Endothelial cell of umbilical vein (primary cell): ENCODE results near the gene CROCC. TPM values are rescaled to one million over a fixed set of nuclear protein-coding genes. Genes with fewer than 3 reads are reported as not detected.

Source experiments
- BruUV-seq: library from RNA; stranded (reverse); fragments of 400-500 nt; replicated peaks from 2 replicates; lab custom pipeline; 2021; lab: Mats Ljungman, UMichigan
- CTCF ChIA-PET: fragments of 300-600, 350-600 bp; sonication (Branson Sonifier 250); formaldehyde crosslinking; loops from one replicate; lab custom pipeline; 2021; ENCODE audit warnings: antibody characterized with exemption, inconsistent platforms; lab: Charles Lee
- POLR2A ChIA-PET: fragments of 300-600, 350-600 bp; sonication (Branson Sonifier 250); formaldehyde crosslinking; loops from one replicate; lab custom pipeline; 2021; ENCODE audit warnings: antibody characterized with exemption, inconsistent platforms; lab: Charles Lee
- DNase-seq: peaks from one replicate; pipeline ENCODE4 v3.0.0-alpha.2; 2011; ENCODE audit warnings: low read depth, low spot score
- FAIRE-seq: peaks from 2 replicates; lab custom pipeline; 2011; peaks lifted over from hg19 to GRCh38; lab: Jason Lieb, UNC
- H2AFZ ChIP-seq: 2 replicates; pipeline ENCODE4 v1.6.0; 2012; ENCODE audit warnings: low read depth, low read length, control low read depth, inconsistent platforms
- H3K27ac ChIP-seq: 2 replicates; pipeline ENCODE4 v1.5.1; 2011; ENCODE audit warnings: low read depth, mild to moderate bottlenecking, control low read depth, low read length, moderate library complexity; ENCODE audit not compliant: insufficient read depth
- H3K27me3 ChIP-seq, 2 experiments: 2 replicates each; pipeline versions ENCODE4 v1.6.0 to v1.6.1; 2011; ENCODE audit warnings: low read length in 2 of 2, mixed read lengths in 1 of 2; ENCODE audit not compliant: control insufficient read depth in 2 of 2, insufficient read depth in 2 of 2
- H3K36me3 ChIP-seq, 2 experiments: 2 replicates in 1 of 2; 3 replicates in 1 of 2; pipeline ENCODE4 v1.5.1; 2011; ENCODE audit warnings: low read length in 2 of 2, mild to moderate bottlenecking in 1 of 2, moderate library complexity in 1 of 2; ENCODE audit not compliant: control insufficient read depth in 2 of 2, insufficient read depth in 2 of 2; ENCODE audit errors: extremely low read depth in 1 of 2
- H3K4me1 ChIP-seq: 3 replicates; pipeline ENCODE4 v1.5.1; 2011; ENCODE audit warnings: mild to moderate bottlenecking, low read length; ENCODE audit not compliant: control insufficient read depth, insufficient read depth; ENCODE audit errors: extremely low read depth
- H3K4me2 ChIP-seq: 2 replicates; pipeline ENCODE4 v1.6.1; 2011; ENCODE audit warnings: low read length, control low read depth, mixed read lengths; ENCODE audit not compliant: insufficient read depth
- H3K4me3 ChIP-seq, 3 experiments: fragments of 200-600 bp in 1 of 3; sonication (generic), shearing (Covaris generic) in 1 of 3; replicated peaks in 1 of 3; 2 replicates each; pipeline ENCODE4 v1.5.1; 2011 to 2016; ENCODE audit warnings: control low read depth in 3 of 3, low read length in 3 of 3, mild to moderate bottlenecking in 2 of 3, inconsistent platforms in 1 of 3, low read depth in 1 of 3, moderate library complexity in 1 of 3; ENCODE audit not compliant: insufficient read depth in 1 of 3
- H3K79me2 ChIP-seq: 2 replicates; pipeline ENCODE4 v1.6.0; 2012; ENCODE audit warnings: low read length, inconsistent platforms; ENCODE audit not compliant: control insufficient read depth, insufficient read depth
- H3K9ac ChIP-seq: replicated peaks from 2 replicates; pipeline ENCODE3; 2011; ENCODE audit warnings: low read length, control low read depth; ENCODE audit not compliant: insufficient read depth; ENCODE audit errors: extremely low read depth
- H3K9me1 ChIP-seq: replicated peaks from 3 replicates; pipeline ENCODE4 v1.6.0; 2011; ENCODE audit warnings: mild to moderate bottlenecking, low read length; ENCODE audit not compliant: control insufficient read depth, insufficient read depth; ENCODE audit errors: extremely low read depth
- H3K9me3 ChIP-seq: replicated peaks from 2 replicates; pipeline ENCODE4 v1.5.1; 2012; ENCODE audit warnings: low read length, inconsistent platforms; ENCODE audit not compliant: control insufficient read depth, insufficient read depth
- H4K20me1 ChIP-seq: replicated peaks from 2 replicates; pipeline ENCODE3; 2011; ENCODE audit warnings: mild to moderate bottlenecking, low read length; ENCODE audit not compliant: control insufficient read depth, insufficient read depth; ENCODE audit errors: extremely low read depth
- CTCF ChIP-seq, 2 donors: IDR thresholded peaks; 1 replicate in 1 of 2; 2 replicates in 1 of 2; pipeline ENCODE4 v1.5.1; 2011; ENCODE audit warnings: low read length in 2 of 2, mild to moderate bottlenecking in 2 of 2, moderate library complexity in 2 of 2, control low read depth in 1 of 2, inconsistent platforms in 1 of 2, low read depth in 1 of 2; ENCODE audit not compliant: insufficient read depth in 1 of 2; ENCODE audit errors: extremely low read depth in 1 of 2
- EZH2 ChIP-seq: IDR thresholded peaks from 2 replicates; pipeline ENCODE4 v1.6.1; 2012; ENCODE audit warnings: borderline replicate concordance, low read depth, mild to moderate bottlenecking, moderate library complexity, low read length, inconsistent platforms; ENCODE audit not compliant: severe bottlenecking
- FOS ChIP-seq: IDR thresholded peaks from 2 replicates; pipeline ENCODE4 v1.6.1; 2011; ENCODE audit warnings: mild to moderate bottlenecking, low read length, moderate library complexity, borderline replicate concordance; ENCODE audit not compliant: insufficient read depth
- GATA2 ChIP-seq: IDR thresholded peaks from 2 replicates; pipeline ENCODE4 v1.7.0; 2011; ENCODE audit warnings: low read depth, mild to moderate bottlenecking, moderate library complexity, mixed read lengths, low read length; ENCODE audit not compliant: insufficient read length, insufficient read depth
- JUN ChIP-seq: IDR thresholded peaks from 2 replicates; pipeline ENCODE4 v1.6.1; 2011; ENCODE audit warnings: borderline replicate concordance, low read depth; ENCODE audit not compliant: insufficient read length, insufficient read depth
- MAX ChIP-seq: IDR thresholded peaks from 2 replicates; pipeline ENCODE4 v1.6.1; 2011; ENCODE audit not compliant: insufficient read depth, insufficient read length
- MYC ChIP-seq: IDR thresholded peaks from one replicate; pipeline ENCODE4 v1.6.1; 2011; ENCODE audit warnings: mild to moderate bottlenecking, low read depth, low read length
- POLR2A ChIP-seq: IDR thresholded peaks from 2 replicates; pipeline ENCODE4 v1.6.1; 2012; ENCODE audit warnings: low read depth, mild to moderate bottlenecking, control low read depth, low read length
- POLR2AphosphoS5 ChIP-seq: IDR thresholded peaks from 2 replicates; pipeline ENCODE4 v1.6.1; 2012; ENCODE audit warnings: low read depth, mild to moderate bottlenecking, control low read depth, low read length, moderate library complexity; ENCODE audit not compliant: insufficient read depth
- dilution Hi-C: fragments of 300-500 bp; cut with MboI; formaldehyde crosslinking; loops from one replicate; pipeline ENCODE4 v1.15.0; 2019; ENCODE audit warnings: low sequenced_read_pairs; ENCODE audit not compliant: extremely low pct_ligation_motif_present
- intact Hi-C: fragments of 100-400 bp; cut with micrococcal nuclease; formaldehyde crosslinking; loops from one replicate; pipeline ENCODE4 v1.10.0; 2022
- polyA plus RNA-seq, 4 experiments: library from polyadenylated mRNA; depleted of rRNA in 3 of 4; stranded (reverse) in 3 of 4; unstranded in 1 of 4; fragments of >200 nt; gene quantifications; 2 replicates each; pipeline versions ENCODE4 v1.2.1 to v1.2.3, GENCODE V29; 2011 to 2012; ENCODE audit warnings: missing spikeins in 1 of 4
- total RNA-seq: library from RNA; stranded (reverse); gene quantifications from 2 replicates; pipeline ENCODE4 v1.2.3, GENCODE V29; 2021

CROCC gene
- total and polyA plus RNA-seq, 2 donors (not counting 3 experiments of a cell fraction or from before 2014, with no cell fraction given) = 18.3 to 35.5 TPM

GRCh38 chr1:16975838-16976237, 54.1 kb downstream of the CROCC start:
- ChIA-PET CTCF (interaction anchor here (1.4 kb wide), 1 partner anchor 15 kb away, joined by 5 read pairs; no protein-coding TSS in a partner anchor), POLR2A (interaction anchor here (1.2 to 1.3 kb wide), 2 partner anchors 9 kb away, joined by 3 to 4 read pairs; no protein-coding TSS in a partner anchor)
- peaks cover 0 to 25% of the 10 kb centered on the region in 2 experiments for H3K36me3 ChIP-seq
- no peaks in the 10 kb centered on the region for H3K27me3 ChIP-seq
- intact Hi-C loops (no loop called here), dilution Hi-C loops (no loop called here)
- H3K9me3 ChIP-seq = no peaks in the 10 kb centered on the region
- H3K4me2 ChIP-seq = no peak overlapping the region
- no peaks in the 10 kb centered on the region for H3K9me1 ChIP-seq
- FAIRE-seq (no peak), DNase-seq (no peak)
- H3K4me3 ChIP-seq = no peak overlapping the region
- H3K9ac ChIP-seq = no peak overlapping the region
- no TSS peak for BruUV-seq
- H3K79me2 ChIP-seq = no peaks in the 10 kb centered on the region
- no peaks in the 10 kb centered on the region for H4K20me1 ChIP-seq
- no peak overlapping the region for H3K27ac ChIP-seq
- no peak overlapping the region for H2AFZ ChIP-seq
- peaks cover 10% of the 10 kb centered on the region for H3K4me1 ChIP-seq
- TF ChIP-seq FOS (no peak), GATA2 (no peak), EZH2 (no peak), MYC (no peak), POLR2A (no peak), JUN (no peak), POLR2AphosphoS5 (no peak), MAX (no peak), CTCF (IDR thresholded peaks at IDR 0.05; ENCODE audit: extremely low read depth in 1 of 2, insufficient read depth in 1 of 2, low read depth in 1 of 2, low read length in 2 of 2) (no peak)
